OCI-LY3 (cell line): ENCODE data around the gene NMBR.

Experiments
- CTCF ChIP-seq: fragments of 200-600, 300-600 bp; sonication (generic); IDR thresholded peaks from 2 replicates; pipeline ENCODE4 v1.5.1; 2014; ENCODE audit warnings: antibody characterized with exemption, low read length, low read depth
- EZH2phosphoT487 ChIP-seq: fragments of 200-600 bp; shearing (Covaris generic); IDR thresholded peaks from 2 replicates; pipeline ENCODE4 v1.6.1; 2018; ENCODE audit warnings: antibody characterized with exemption, mixed run types, low read depth

- TF ChIP-seq CTCF (no peak), EZH2phosphoT487 (no peak)
Measured at GRCh38 chr6:142118925-142119324, 28.0 kb downstream of the NMBR start.
